ENCODE measurements around the gene BRME1.

- TF ChIP-seq CTCF (IDR thresholded peaks at IDR 0.05) (no peak), POLR2AphosphoS5 (IDR thresholded peaks at IDR 0.05; ENCODE audit: insufficient read depth in 1 of 2, low read depth in 1 of 2) (no peak)
Measured at GRCh38 chr19:13876834-13877233, 29.1 kb downstream of the BRME1 start, which contains the start of gene NANOS3.
